Measurements from ENCODE around the gene CLIP1. TPM values are rescaled to one million over a fixed set of nuclear protein-coding genes. Genes with fewer than 3 reads are reported as not detected.
"Not testable (repeated sequence)": the region's sequence is repeated elsewhere in the genome, so short reads cannot be mapped to it uniquely, and the experiment has no call there.

CLIP1 gene
- polyA plus RNA-seq, 1 of the 3 experiments (the other 2 are of a cell fraction): 33.9 TPM

GRCh38 chr12:122399254-122399591 is 23.2 kb downstream of the CLIP1 start:
- Histone ChIP-seq H2AFZ (ENCODE audit: low read depth) (no peak overlapping the region; the same call in 1 of the 2 replicates), H3K9me3 (no peaks in the 10 kb centered on the region), H4K20me1 (ENCODE audit: insufficient read depth) (no peaks in the 10 kb centered on the region), H3K9me2 (no peaks in the 10 kb centered on the region), H3K27me3 (ENCODE audit: insufficient read depth) (no peaks in the 10 kb centered on the region), H3K79me2 (ENCODE audit: insufficient read depth) (peaks cover 84% of the 10 kb centered on the region), H3K27ac (ENCODE audit: low read depth in 2 of 2, low read length in 1 of 2) (peak overlapping the region; percentile 36 to 99), H3K4me1 (ENCODE audit: control insufficient read depth in 1 of 2, insufficient read depth in 2 of 2, low read depth in 1 of 2, low read length in 1 of 2) (peaks cover 10 to 27% of the 10 kb centered on the region in 2 experiments), H3K9ac (peak overlapping the region; percentile 74), H3F3A (replicated peaks; ENCODE audit: insufficient read depth) (peaks cover 48% of the 10 kb centered on the region), H3K36me3 (replicated peaks in 1 of 2; ENCODE audit: control insufficient read depth in 1 of 2, insufficient read depth in 2 of 2, low read length in 1 of 2) (peaks cover 0 to 12% of the 10 kb centered on the region in 2 experiments), H3K4me2 (peak overlapping the region; percentile 79), H3K4me3 (ENCODE audit: low read depth in 2 of 2, low read length in 1 of 2) (peak overlapping the region in 1 of 2 experiments; percentile 42; a peak in 1 of 4 replicates)
- no peak for DNase-seq
- POLR2A ChIA-PET: no interaction called here
- CTCF ChIA-PET: interaction anchor here (0.6 to 8.8 kb wide), 27 partner anchors 8 to 169 kb away, joined by 3 to 148 read pairs (median 5); no protein-coding TSS in a partner anchor
- TF ChIP-seq ZBTB33 (IDR thresholded peaks at IDR 0.05; ENCODE audit: borderline replicate concordance, low read depth): no peak
- TF ChIP-seq FOXJ3 (CRISPR knock-in tag; IDR thresholded peaks at IDR 0.05): no peak
- no peak for TF ChIP-seq SMC3 (IDR thresholded peaks at IDR 0.05; ENCODE audit: low read depth, low read length)
- TF ChIP-seq RFX5 (IDR thresholded peaks at IDR 0.05; ENCODE audit: low read length): no peak
- no peak for TF ChIP-seq FOXM1 (IDR thresholded peaks at IDR 0.05; ENCODE audit: low read depth)
- TF ChIP-seq SIN3A (IDR thresholded peaks at IDR 0.05; ENCODE audit: borderline replicate concordance, low read depth, low read length): no peak
- 34% methylated on average over 2 of the region's 2 CpGs for whole genome bisulfite sequencing (ENCODE audit: low lambda C conversion rate)

- CTCF ChIA-PET: interaction anchor here (1.9 to 8.8 kb wide), 2 partner anchors 15 to 73 kb away, joined by 8 to 148 read pairs; no protein-coding TSS in a partner anchor
Observed at GRCh38 chr12:122397981-122398380, 24.5 kb downstream of the CLIP1 start.

GRCh38 chr12:122395319-122395718 is 27.1 kb downstream of the CLIP1 start:
- peak; percentile 26 for DNase-seq
- 43% methylated on average over 3 of the region's 3 CpGs for WGBS (ENCODE audit: low lambda C conversion rate)
- Histone ChIP-seq H3K27ac (ENCODE audit: low read depth in 2 of 2, low read length in 1 of 2) (peak overlapping the region in 1 of 2 experiments; percentile 70), H3K9me3 (no peaks in the 10 kb centered on the region), H3K27me3 (ENCODE audit: insufficient read depth) (no peaks in the 10 kb centered on the region), H3K79me2 (ENCODE audit: insufficient read depth) (peaks cover 89% of the 10 kb centered on the region), H2AFZ (ENCODE audit: low read depth) (no peak overlapping the region), H3K4me3 (ENCODE audit: low read depth in 2 of 2, low read length in 1 of 2) (no peak overlapping the region), H3K36me3 (replicated peaks in 1 of 2; ENCODE audit: control insufficient read depth in 1 of 2, insufficient read depth in 2 of 2, low read length in 1 of 2) (peaks cover 0 to 9% of the 10 kb centered on the region in 2 experiments), H3K4me2 (no peak overlapping the region), H4K20me1 (ENCODE audit: insufficient read depth) (peaks cover 4% of the 10 kb centered on the region; the same call in 1 of the 2 replicates), H3K9ac (peak overlapping the region; percentile 18; the same call in 1 of the 2 replicates), H3K4me1 (ENCODE audit: control insufficient read depth in 1 of 2, insufficient read depth in 2 of 2, low read depth in 1 of 2, low read length in 1 of 2) (peaks cover 10 to 20% of the 10 kb centered on the region in 2 experiments), H3K9me2 (no peaks in the 10 kb centered on the region), H3F3A (replicated peaks; ENCODE audit: insufficient read depth) (peaks cover 36% of the 10 kb centered on the region)
- ChIA-PET CTCF (interaction anchor here (1.9 kb wide), 1 partner anchor 76 kb away, joined by 15 read pairs; no protein-coding TSS in a partner anchor), POLR2A (no interaction called here)
- TF ChIP-seq JUND (IDR thresholded peaks at IDR 0.05): no peak; the same call in 1 of the 2 replicates
- no peak for TF ChIP-seq RFX5 (IDR thresholded peaks at IDR 0.05; ENCODE audit: low read length)
- peak; percentile 44; the same call in 1 of the 2 replicates for TF ChIP-seq FOSL2 (IDR thresholded peaks at IDR 0.05; ENCODE audit: borderline replicate concordance, low read depth)

More at GRCh38 chr12:122397981-122398380, 24.5 kb downstream of the CLIP1 start:
- H3K27ac ChIP-seq (ENCODE audit: low read depth in 2 of 2, low read length in 1 of 2); H3K4me2 ChIP-seq; H4K20me1 ChIP-seq (ENCODE audit: insufficient read depth); H3K4me3 ChIP-seq (ENCODE audit: low read depth in 2 of 2, low read length in 1 of 2); H3K9ac ChIP-seq; H2AFZ ChIP-seq (ENCODE audit: low read depth); DNase-seq; H3K27me3 ChIP-seq (ENCODE audit: insufficient read depth); POLR2A ChIA-PET; H3K9me2 ChIP-seq; H3K9me3 ChIP-seq: not testable (repeated sequence)
- Histone ChIP-seq H3K36me3 (replicated peaks in 1 of 2; ENCODE audit: control insufficient read depth in 1 of 2, insufficient read depth in 2 of 2, low read length in 1 of 2) (peaks cover 0 to 12% of the 10 kb centered on the region in 2 experiments), H3F3A (replicated peaks; ENCODE audit: insufficient read depth) (peaks cover 48% of the 10 kb centered on the region), H3K79me2 (ENCODE audit: insufficient read depth) (peaks cover 84% of the 10 kb centered on the region), H3K4me1 (ENCODE audit: control insufficient read depth in 1 of 2, insufficient read depth in 2 of 2, low read depth in 1 of 2, low read length in 1 of 2) (peaks cover 10 to 27% of the 10 kb centered on the region in 2 experiments)
- WGBS (ENCODE audit: low lambda C conversion rate): 93% methylated on average over 6 of the region's 6 CpGs
